Endothelial cell of umbilical vein (primary cell): ENCODE data around the gene ZPR1. TPM values are rescaled to one million over a fixed set of nuclear protein-coding genes. Genes with fewer than 3 reads are reported as not detected.
"Not testable (repeated sequence)": the region's sequence is repeated elsewhere in the genome, so short reads cannot be mapped to it uniquely, and the experiment has no call there.

Experiments
- BruUV-seq: library from RNA; stranded (reverse); fragments of 400-500 nt; replicated peaks from 2 replicates; lab custom pipeline; 2021; lab: Mats Ljungman, UMichigan
- CTCF ChIA-PET: fragments of 300-600, 350-600 bp; sonication (Branson Sonifier 250); formaldehyde crosslinking; loops from one replicate; lab custom pipeline; 2021; ENCODE audit warnings: antibody characterized with exemption, inconsistent platforms; lab: Charles Lee
- POLR2A ChIA-PET: fragments of 300-600, 350-600 bp; sonication (Branson Sonifier 250); formaldehyde crosslinking; loops from one replicate; lab custom pipeline; 2021; ENCODE audit warnings: antibody characterized with exemption, inconsistent platforms; lab: Charles Lee
- DNase-seq: peaks from one replicate; pipeline ENCODE4 v3.0.0-alpha.2; 2011; ENCODE audit warnings: low read depth, low spot score
- FAIRE-seq: peaks from 2 replicates; lab custom pipeline; 2011; peaks lifted over from hg19 to GRCh38; lab: Jason Lieb, UNC
- H2AFZ ChIP-seq: 2 replicates; pipeline ENCODE4 v1.6.0; 2012; ENCODE audit warnings: low read depth, low read length, control low read depth, inconsistent platforms
- H3K27ac ChIP-seq: 2 replicates; pipeline ENCODE4 v1.5.1; 2011; ENCODE audit warnings: low read depth, mild to moderate bottlenecking, control low read depth, low read length, moderate library complexity; ENCODE audit not compliant: insufficient read depth
- H3K27me3 ChIP-seq, 2 experiments: 2 replicates each; pipeline versions ENCODE4 v1.6.0 to v1.6.1; 2011; ENCODE audit warnings: low read length in 2 of 2, mixed read lengths in 1 of 2; ENCODE audit not compliant: control insufficient read depth in 2 of 2, insufficient read depth in 2 of 2
- H3K36me3 ChIP-seq, 2 experiments: 2 replicates in 1 of 2; 3 replicates in 1 of 2; pipeline ENCODE4 v1.5.1; 2011; ENCODE audit warnings: low read length in 2 of 2, mild to moderate bottlenecking in 1 of 2, moderate library complexity in 1 of 2; ENCODE audit not compliant: control insufficient read depth in 2 of 2, insufficient read depth in 2 of 2; ENCODE audit errors: extremely low read depth in 1 of 2
- H3K4me1 ChIP-seq: 3 replicates; pipeline ENCODE4 v1.5.1; 2011; ENCODE audit warnings: mild to moderate bottlenecking, low read length; ENCODE audit not compliant: control insufficient read depth, insufficient read depth; ENCODE audit errors: extremely low read depth
- H3K4me2 ChIP-seq: 2 replicates; pipeline ENCODE4 v1.6.1; 2011; ENCODE audit warnings: low read length, control low read depth, mixed read lengths; ENCODE audit not compliant: insufficient read depth
- H3K4me3 ChIP-seq, 3 experiments: fragments of 200-600 bp in 1 of 3; sonication (generic), shearing (Covaris generic) in 1 of 3; replicated peaks in 1 of 3; 2 replicates each; pipeline ENCODE4 v1.5.1; 2011 to 2016; ENCODE audit warnings: control low read depth in 3 of 3, low read length in 3 of 3, mild to moderate bottlenecking in 2 of 3, inconsistent platforms in 1 of 3, low read depth in 1 of 3, moderate library complexity in 1 of 3; ENCODE audit not compliant: insufficient read depth in 1 of 3
- H3K79me2 ChIP-seq: 2 replicates; pipeline ENCODE4 v1.6.0; 2012; ENCODE audit warnings: low read length, inconsistent platforms; ENCODE audit not compliant: control insufficient read depth, insufficient read depth
- H3K9ac ChIP-seq: replicated peaks from 2 replicates; pipeline ENCODE3; 2011; ENCODE audit warnings: low read length, control low read depth; ENCODE audit not compliant: insufficient read depth; ENCODE audit errors: extremely low read depth
- H3K9me1 ChIP-seq: replicated peaks from 3 replicates; pipeline ENCODE4 v1.6.0; 2011; ENCODE audit warnings: mild to moderate bottlenecking, low read length; ENCODE audit not compliant: control insufficient read depth, insufficient read depth; ENCODE audit errors: extremely low read depth
- H3K9me3 ChIP-seq: replicated peaks from 2 replicates; pipeline ENCODE4 v1.5.1; 2012; ENCODE audit warnings: low read length, inconsistent platforms; ENCODE audit not compliant: control insufficient read depth, insufficient read depth
- H4K20me1 ChIP-seq: replicated peaks from 2 replicates; pipeline ENCODE3; 2011; ENCODE audit warnings: mild to moderate bottlenecking, low read length; ENCODE audit not compliant: control insufficient read depth, insufficient read depth; ENCODE audit errors: extremely low read depth
- JUN ChIP-seq: IDR thresholded peaks from 2 replicates; pipeline ENCODE4 v1.6.1; 2011; ENCODE audit warnings: borderline replicate concordance, low read depth; ENCODE audit not compliant: insufficient read length, insufficient read depth
- MYC ChIP-seq: IDR thresholded peaks from one replicate; pipeline ENCODE4 v1.6.1; 2011; ENCODE audit warnings: mild to moderate bottlenecking, low read depth, low read length
- dilution Hi-C: fragments of 300-500 bp; cut with MboI; formaldehyde crosslinking; loops from one replicate; pipeline ENCODE4 v1.15.0; 2019; ENCODE audit warnings: low sequenced_read_pairs; ENCODE audit not compliant: extremely low pct_ligation_motif_present
- intact Hi-C: fragments of 100-400 bp; cut with micrococcal nuclease; formaldehyde crosslinking; loops from one replicate; pipeline ENCODE4 v1.10.0; 2022
- polyA plus RNA-seq, 4 experiments: library from polyadenylated mRNA; depleted of rRNA in 3 of 4; stranded (reverse) in 3 of 4; unstranded in 1 of 4; fragments of >200 nt; gene quantifications; 2 replicates each; pipeline versions ENCODE4 v1.2.1 to v1.2.3, GENCODE V29; 2011 to 2012; ENCODE audit warnings: missing spikeins in 1 of 4
- total RNA-seq: library from RNA; stranded (reverse); gene quantifications from 2 replicates; pipeline ENCODE4 v1.2.3, GENCODE V29; 2021
- TF ChIP-seq, protein P1 (sequence below): IDR thresholded peaks from 2 replicates; pipeline ENCODE4 v1.6.1; 2011; ENCODE audit not compliant: insufficient read depth, insufficient read length

The ZPR1 gene
- total and polyA plus RNA-seq, 2 donors (not counting 3 experiments of a cell fraction or from before 2014, with no cell fraction given) = 22.6 to 54.5 TPM

DNA sequence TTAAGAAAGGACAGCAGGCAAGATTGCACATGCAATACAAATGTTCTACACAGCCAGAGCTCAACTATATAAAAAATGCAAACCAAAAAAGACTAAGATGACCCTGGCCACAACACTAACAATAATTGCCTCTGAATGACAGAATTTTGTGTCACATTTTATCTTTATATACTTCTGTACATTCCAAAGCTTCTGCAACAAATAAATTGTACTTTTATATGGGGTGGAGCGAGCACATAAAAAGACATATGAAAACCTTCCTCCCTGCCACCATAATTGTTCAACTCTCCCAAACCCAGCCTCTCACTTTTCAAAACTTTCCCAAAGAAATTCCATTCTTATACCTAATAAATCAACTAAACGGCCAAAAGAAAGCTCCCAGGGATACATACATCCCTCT is 25.7 kb downstream of the ZPR1 start:
- Histone ChIP-seq H3K79me2 (peaks cover 2% of the 10 kb centered on the region), H3K9me3 (no peaks in the 10 kb centered on the region), H3K4me1 (no peaks in the 10 kb centered on the region), H3K9me1 (no peaks in the 10 kb centered on the region), H3K4me3 (no peak overlapping the region), H3K27me3 (no peaks in the 10 kb centered on the region), H3K36me3 (peaks cover 15% of the 10 kb centered on the region in 2 experiments), H3K9ac (no peak overlapping the region), H3K27ac (no peak overlapping the region), H4K20me1 (no peaks in the 10 kb centered on the region), H2AFZ (no peak overlapping the region), H3K4me2 (no peak overlapping the region)
- no TSS peak for BruUV-seq
- no peak for DNase-seq
- ChIA-PET POLR2A (no interaction called here), CTCF (interaction anchor here (0.6 kb wide), 1 partner anchor 260 kb away, joined by 3 read pairs; no protein-coding TSS in a partner anchor)
- no peak for FAIRE-seq
- dilution Hi-C loops (no loop called here), intact Hi-C loops (no loop called here)
- TF ChIP-seq, protein P1, sequence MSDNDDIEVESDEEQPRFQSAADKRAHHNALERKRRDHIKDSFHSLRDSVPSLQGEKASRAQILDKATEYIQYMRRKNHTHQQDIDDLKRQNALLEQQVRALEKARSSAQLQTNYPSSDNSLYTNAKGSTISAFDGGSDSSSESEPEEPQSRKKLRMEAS = no peak
- TF ChIP-seq MYC (no peak), JUN (no peak)

DNA sequence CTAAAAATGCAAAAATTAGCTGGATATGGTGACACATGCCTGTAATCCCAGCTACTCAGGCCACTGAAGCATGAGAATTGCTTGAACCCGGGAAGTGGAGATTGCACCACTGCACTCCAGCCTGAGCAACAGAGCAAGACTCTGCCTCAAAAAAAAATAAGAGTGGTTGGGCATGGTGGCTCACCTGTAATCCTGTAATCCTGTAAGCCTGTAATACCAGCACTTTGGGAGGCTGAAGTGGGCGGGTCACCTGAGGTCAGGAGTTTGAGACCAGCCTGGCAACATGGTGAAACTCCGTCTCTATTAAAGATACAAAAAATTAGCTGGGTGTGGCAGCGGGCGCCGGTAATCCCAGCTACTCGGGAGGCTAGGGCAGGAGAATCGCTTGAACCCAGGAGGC is 31.8 kb downstream of the ZPR1 start:
- H3K9ac ChIP-seq, DNase-seq, H2AFZ ChIP-seq, H3K9me1 ChIP-seq, H4K20me1 ChIP-seq, dilution Hi-C loops, FAIRE-seq, intact Hi-C loops, H3K4me1 ChIP-seq, H3K4me3 ChIP-seq, BruUV-seq, H3K27me3 ChIP-seq, H3K79me2 ChIP-seq, POLR2A ChIA-PET, H3K9me3 ChIP-seq, H3K4me2 ChIP-seq, H3K27ac ChIP-seq: not testable (repeated sequence)
- peaks cover 11 to 12% of the 10 kb centered on the region in 2 experiments for H3K36me3 ChIP-seq
- CTCF ChIA-PET = interaction anchor here (3.8 kb wide), 1 partner anchor 13 kb away, joined by 34 read pairs; no protein-coding TSS in a partner anchor
